Peyer's patch (tissue), 4 donors: Measurements from ENCODE around the gene EPSTI1. TPM values are rescaled to one million over a fixed set of nuclear protein-coding genes. Genes with fewer than 3 reads are reported as not detected.

Source experiments
- DNase-seq, 3 donors: peaks; one replicate each; pipeline ENCODE4 v3.0.0-alpha.2; 2017 to 2019
- H3K27ac ChIP-seq, 4 donors: fragments of 200-600 bp; sonication (generic); one replicate each; pipeline ENCODE4 v1.5.1; 2016 to 2019
- H3K27me3 ChIP-seq, 2 donors: fragments of 200-600 bp; sonication (generic); one replicate each; pipeline ENCODE4 v1.5.1; 2019
- H3K36me3 ChIP-seq, 3 donors: fragments of 200-600 bp; sonication (generic); one replicate each; pipeline ENCODE4 v1.5.1; 2016 to 2019
- H3K4me1 ChIP-seq, 4 donors: fragments of 200-600 bp; sonication (generic); one replicate each; pipeline ENCODE4 v1.5.1; 2016 to 2019
- H3K4me3 ChIP-seq, 4 donors: fragments of 200-600 bp; sonication (generic); 1 replicate in 3 of 4; 2 replicates in 1 of 4; pipeline ENCODE4 v1.5.1; 2016 to 2019; ENCODE audit warnings: mild to moderate bottlenecking in 1 of 4
- H3K9me3 ChIP-seq, 4 donors: fragments of 200-600 bp; sonication (generic); one replicate each; pipeline ENCODE4 v1.5.1; 2016 to 2019; ENCODE audit warnings: mild to moderate bottlenecking in 1 of 4
- CTCF ChIP-seq, 6 experiments: fragments of 450-650 bp in 4 of 6; fragments of 200-600 bp in 2 of 6; sonication (generic) in 1 of 6; IDR thresholded peaks; one replicate each; pipeline ENCODE4 v1.5.1; 2017 to 2019; ENCODE audit warnings: antibody characterized with exemption in 6 of 6, mild to moderate bottlenecking in 3 of 6, moderate library complexity in 1 of 6
- POLR2A ChIP-seq, 2 donors: fragments of 450-650 bp; IDR thresholded peaks; one replicate each; pipeline ENCODE4 v1.5.1; 2017; ENCODE audit warnings: antibody characterized with exemption in 2 of 2, mild to moderate bottlenecking in 2 of 2, moderate library complexity in 2 of 2
- total RNA-seq, 4 donors: library from RNA; depleted of rRNA; stranded (reverse); fragments of >200 nt; gene quantifications; one replicate each; pipeline ENCODE4 v1.1.0, GENCODE V29; 2016

The EPSTI1 gene
- total RNA-seq, 4 donors from 2014 or later = 8.8 to 45.4 (median 22.1) TPM

- Histone ChIP-seq H3K4me3 (no peak overlapping the region), H3K9me3 (no peaks in the 10 kb centered on the region), H3K4me1 (peaks cover 0 to 37% (median 12%) of the 10 kb centered on the region in 4 donors), H3K36me3 (no peaks in the 10 kb centered on the region), H3K27ac (peak overlapping the region in 3 of 4 donors; percentile 71 to 84 (median 77)), H3K27me3 (no peaks in the 10 kb centered on the region)
- DNase-seq = no peak
- TF ChIP-seq CTCF (IDR thresholded peaks at IDR 0.05) = no peak
Observed at GRCh38 chr13:42986176-42986574, 5.9 kb downstream of the EPSTI1 start.

GRCh38 chr13:42985312-42986175 is 6.5 kb downstream of the EPSTI1 start:
- peak overlapping the region in 3 of 4 donors; percentile 71 to 84 (median 77) for H3K27ac ChIP-seq
- H3K4me3 ChIP-seq = peak overlapping the region in 1 of 4 donors; percentile 6
- H3K4me1 ChIP-seq = peaks cover 0 to 30% (median 9%) of the 10 kb centered on the region in 4 donors
- TF ChIP-seq POLR2A (IDR thresholded peaks at IDR 0.05) = peak in 1 of 2 donors; percentile 33
- TF ChIP-seq CTCF (IDR thresholded peaks at IDR 0.05) = no peak
- DNase-seq = peak in 2 of 3 donors; percentile 73 to 80
- H3K9me3 ChIP-seq = no peaks in the 10 kb centered on the region
- no peaks in the 10 kb centered on the region for H3K36me3 ChIP-seq
- no peaks in the 10 kb centered on the region for H3K27me3 ChIP-seq

- H3K36me3 ChIP-seq = no peaks in the 10 kb centered on the region
- no peak for TF ChIP-seq POLR2A (IDR thresholded peaks at IDR 0.05)
- TF ChIP-seq CTCF (IDR thresholded peaks at IDR 0.05) = no peak
- no peaks in the 10 kb centered on the region for H3K27me3 ChIP-seq
- DNase-seq = no peak
- H3K4me3 ChIP-seq = no peak overlapping the region
- no peaks in the 10 kb centered on the region for H3K9me3 ChIP-seq
- peaks cover 0 to 22% (median 9%) of the 10 kb centered on the region in 4 donors for H3K4me1 ChIP-seq
- H3K27ac ChIP-seq = peak overlapping the region in 2 of 4 donors; percentile 77 to 84
Observed at GRCh38 chr13:42984691-42985090, 7.3 kb downstream of the EPSTI1 start.

- no peak for TF ChIP-seq POLR2A (IDR thresholded peaks at IDR 0.05)
- TF ChIP-seq CTCF (IDR thresholded peaks at IDR 0.05) = no peak
- no peaks in the 10 kb centered on the region for H3K9me3 ChIP-seq
Observed at GRCh38 chr13:42984026-42984425, 8.0 kb downstream of the EPSTI1 start.

GRCh38 chr13:42981853-42982252 is 10.2 kb downstream of the EPSTI1 start:
- Histone ChIP-seq H3K27me3 (no peaks in the 10 kb centered on the region), H3K27ac (no peak overlapping the region), H3K4me1 (peaks cover 0 to 21% (median 9%) of the 10 kb centered on the region in 4 donors), H3K4me3 (no peak overlapping the region), H3K9me3 (no peaks in the 10 kb centered on the region), H3K36me3 (no peaks in the 10 kb centered on the region)
- no peak for DNase-seq
- TF ChIP-seq CTCF (IDR thresholded peaks at IDR 0.05) (no peak), POLR2A (IDR thresholded peaks at IDR 0.05) (no peak)

More at GRCh38 chr13:42984026-42984425, 8.0 kb downstream of the EPSTI1 start:
- DNase-seq = no peak
- H3K4me1 ChIP-seq = peaks cover 0 to 21% (median 9%) of the 10 kb centered on the region in 4 donors
- H3K36me3 ChIP-seq = no peaks in the 10 kb centered on the region
- no peak overlapping the region for H3K4me3 ChIP-seq
- no peaks in the 10 kb centered on the region for H3K27me3 ChIP-seq
- no peak overlapping the region for H3K27ac ChIP-seq
